H9 (cell line): ENCODE data around the gene EPHA2. TPM values are rescaled to one million over a fixed set of nuclear protein-coding genes. Genes with fewer than 3 reads are reported as not detected.

Source experiments
- DNase-seq: peaks from one replicate; pipeline ENCODE4 v3.0.0-alpha.2; 2017
- H2AFZ ChIP-seq: one replicate; pipeline ENCODE4 v1.6.1; 2013; ENCODE audit warnings: mild to moderate bottlenecking, low read length, control low read depth, moderate library complexity
- H2AK5ac ChIP-seq: 2 replicates; pipeline ENCODE4 v1.6.1; 2013; ENCODE audit warnings: low read length, control low read depth, mixed read lengths; ENCODE audit not compliant: insufficient read length
- H2BK120ac ChIP-seq: one replicate; pipeline ENCODE4 v1.6.1; 2013; ENCODE audit warnings: low read depth, mild to moderate bottlenecking, low read length, control low read depth, inconsistent platforms; ENCODE audit not compliant: poor library complexity, severe bottlenecking
- H2BK12ac ChIP-seq: 2 replicates; pipeline ENCODE4 v1.6.1; 2013; ENCODE audit warnings: low read length, control low read depth, mixed read lengths, low read depth; ENCODE audit not compliant: insufficient read length
- H2BK15ac ChIP-seq: 2 replicates; pipeline ENCODE4 v1.6.1; 2013; ENCODE audit warnings: low read depth, low read length, control low read depth
- H2BK20ac ChIP-seq: one replicate; pipeline ENCODE4 v1.6.1; 2013; ENCODE audit warnings: low read depth, mild to moderate bottlenecking, low read length, control low read depth, inconsistent platforms; ENCODE audit not compliant: poor library complexity, severe bottlenecking
- H2BK5ac ChIP-seq: 2 replicates; pipeline ENCODE4 v1.6.1; 2013; ENCODE audit warnings: low read length, control low read depth, mixed read lengths; ENCODE audit not compliant: insufficient read length
- H3K14ac ChIP-seq: 2 replicates; pipeline ENCODE4 v1.6.1; 2013; ENCODE audit warnings: low read length, control low read depth; ENCODE audit not compliant: insufficient read depth
- H3K18ac ChIP-seq: 2 replicates; pipeline ENCODE4 v1.6.1; 2013; ENCODE audit warnings: low read depth, mild to moderate bottlenecking, mixed read lengths, low read length, control low read depth; ENCODE audit not compliant: insufficient read length
- H3K23ac ChIP-seq: 2 replicates; pipeline ENCODE4 v1.6.1; 2013; ENCODE audit warnings: low read length, control low read depth, mixed read lengths, low read depth; ENCODE audit not compliant: insufficient read length
- H3K23me2 ChIP-seq: 2 replicates; pipeline ENCODE4 v1.6.1; 2013; ENCODE audit warnings: low read depth, mild to moderate bottlenecking, mixed read lengths, low read length, control low read depth; ENCODE audit not compliant: insufficient read length, poor library complexity, severe bottlenecking
- H3K27ac ChIP-seq: 2 replicates; pipeline ENCODE4 v1.5.1; 2013; ENCODE audit warnings: low read length, control low read depth, mixed read lengths, low read depth; ENCODE audit not compliant: insufficient read length
- H3K27me3 ChIP-seq: 2 replicates; pipeline ENCODE4 v1.6.1; 2013; ENCODE audit warnings: low read length, control low read depth, inconsistent platforms; ENCODE audit not compliant: insufficient read depth
- H3K4ac ChIP-seq: 2 replicates; pipeline ENCODE4 v1.6.1; 2013; ENCODE audit warnings: low read depth, mild to moderate bottlenecking, control low read depth, inconsistent platforms, low read length, moderate library complexity
- H3K4me1 ChIP-seq: 2 replicates; pipeline ENCODE4 v1.6.1; 2013; ENCODE audit warnings: low read length, control low read depth, inconsistent platforms; ENCODE audit not compliant: insufficient read depth
- H3K4me2 ChIP-seq: 2 replicates; pipeline ENCODE4 v1.6.1; 2013; ENCODE audit warnings: low read length, control low read depth, mixed read lengths; ENCODE audit not compliant: insufficient read length, insufficient read depth
- H3K56ac ChIP-seq: 2 replicates; pipeline ENCODE4 v1.6.1; 2013; ENCODE audit warnings: low read depth, mild to moderate bottlenecking, mixed read lengths, low read length, control low read depth; ENCODE audit not compliant: insufficient read length
- H3K79me1 ChIP-seq: 2 replicates; pipeline ENCODE4 v1.6.1; 2013; ENCODE audit warnings: low read depth, mild to moderate bottlenecking, moderate library complexity, low read length, control low read depth, inconsistent platforms; ENCODE audit not compliant: insufficient read depth, poor library complexity, severe bottlenecking
- H3K79me2 ChIP-seq: 2 replicates; pipeline ENCODE4 v1.6.1; 2013; ENCODE audit warnings: low read length, control low read depth, inconsistent platforms; ENCODE audit not compliant: insufficient read depth
- H3K9ac ChIP-seq: 2 replicates; pipeline ENCODE4 v1.6.1; 2013; ENCODE audit warnings: low read length, control low read depth, mixed read lengths; ENCODE audit not compliant: insufficient read length; ENCODE audit errors: extremely low read depth
- H3K9me3 ChIP-seq: one replicate; pipeline ENCODE4 v1.6.1; 2013; ENCODE audit warnings: low read depth, low read length, inconsistent platforms; ENCODE audit not compliant: control insufficient read depth
- H3T11ph ChIP-seq: one replicate; pipeline ENCODE4 v1.6.1; 2013; ENCODE audit warnings: mild to moderate bottlenecking, low read length, control low read depth, inconsistent platforms
- H4K20me1 ChIP-seq: one replicate; pipeline ENCODE4 v1.6.1; 2013; ENCODE audit not compliant: control insufficient read depth, insufficient read length, insufficient read depth
- H4K5ac ChIP-seq: 2 replicates; pipeline ENCODE4 v1.6.1; 2013; ENCODE audit warnings: low read depth, mild to moderate bottlenecking, mixed read lengths, low read length, control low read depth; ENCODE audit not compliant: insufficient read length
- H4K8ac ChIP-seq: replicated peaks from 2 replicates; pipeline ENCODE4 v1.6.1; 2013; ENCODE audit warnings: low read length, control low read depth, mixed read lengths, low read depth; ENCODE audit not compliant: insufficient read length
- H4K91ac ChIP-seq: 2 replicates; pipeline ENCODE4 v1.6.1; 2013; ENCODE audit warnings: low read depth, mild to moderate bottlenecking, moderate library complexity, mixed read lengths, low read length, control low read depth; ENCODE audit not compliant: insufficient read length
- H3K27ac Mint-ChIP-seq, 3 experiments: 2 replicates in 2 of 3; 3 replicates in 1 of 3; pipeline ENCODE4 v1.8.0; 2020 to 2021; ENCODE audit warnings: mixed read lengths in 3 of 3, mild to moderate bottlenecking in 1 of 3, moderate library complexity in 1 of 3
- H3K27me3 Mint-ChIP-seq: 2 replicates; pipeline ENCODE4 v1.8.0; 2021; ENCODE audit warnings: low read depth, mild to moderate bottlenecking, moderate library complexity, mixed read lengths
- H3K36me3 Mint-ChIP-seq, 3 experiments: 2 replicates in 2 of 3; 3 replicates in 1 of 3; pipeline ENCODE4 v1.8.0; 2020 to 2021; ENCODE audit warnings: low read depth in 3 of 3, mixed read lengths in 3 of 3; ENCODE audit not compliant: insufficient read depth in 1 of 3
- H3K4me1 Mint-ChIP-seq, 2 experiments: 2 replicates each; pipeline ENCODE4 v1.8.0; 2020; ENCODE audit warnings: mixed read lengths in 2 of 2
- H3K4me3 Mint-ChIP-seq, 2 experiments: 2 replicates in 1 of 2; 3 replicates in 1 of 2; pipeline ENCODE4 v1.8.0; 2020 to 2021; ENCODE audit warnings: mild to moderate bottlenecking in 2 of 2, mixed read lengths in 2 of 2, moderate library complexity in 1 of 2
- H3K9me3 Mint-ChIP-seq, 2 experiments: 2 replicates in 1 of 2; 3 replicates in 1 of 2; pipeline ENCODE4 v1.8.0; 2020; ENCODE audit warnings: mild to moderate bottlenecking in 2 of 2, mixed read lengths in 2 of 2, moderate library complexity in 1 of 2
- WGBS: extraction: QIAGEN DNeasy Blood & Tissue Kit; methylation state at CpG from one replicate; pipeline ENCODE4 v1.1.7; 2013; ENCODE audit warnings: missing lambda C conversion rate, low lambda C conversion rate, mixed read lengths; ENCODE audit not compliant: insufficient read length; ENCODE audit errors: extremely low coverage; 5-methylcytosine and 5-hydroxymethylcytosine counted together
- total RNA-seq: library from RNA; stranded (reverse); gene quantifications from 2 replicates; pipeline ENCODE4 v1.2.1, GENCODE V29; 2021
- TF ChIP-seq, protein P1 (sequence below): fragments of 200-600 bp; sonication (generic); conservative IDR thresholded peaks from 3 replicates; pipeline ENCODE4 v1.8.0; 2021; ENCODE audit warnings: antibody characterized with exemption, mild to moderate bottlenecking

Gene EPHA2
- total RNA-seq, 1 experiment from 2014 or later = 33.1 TPM

DNA sequence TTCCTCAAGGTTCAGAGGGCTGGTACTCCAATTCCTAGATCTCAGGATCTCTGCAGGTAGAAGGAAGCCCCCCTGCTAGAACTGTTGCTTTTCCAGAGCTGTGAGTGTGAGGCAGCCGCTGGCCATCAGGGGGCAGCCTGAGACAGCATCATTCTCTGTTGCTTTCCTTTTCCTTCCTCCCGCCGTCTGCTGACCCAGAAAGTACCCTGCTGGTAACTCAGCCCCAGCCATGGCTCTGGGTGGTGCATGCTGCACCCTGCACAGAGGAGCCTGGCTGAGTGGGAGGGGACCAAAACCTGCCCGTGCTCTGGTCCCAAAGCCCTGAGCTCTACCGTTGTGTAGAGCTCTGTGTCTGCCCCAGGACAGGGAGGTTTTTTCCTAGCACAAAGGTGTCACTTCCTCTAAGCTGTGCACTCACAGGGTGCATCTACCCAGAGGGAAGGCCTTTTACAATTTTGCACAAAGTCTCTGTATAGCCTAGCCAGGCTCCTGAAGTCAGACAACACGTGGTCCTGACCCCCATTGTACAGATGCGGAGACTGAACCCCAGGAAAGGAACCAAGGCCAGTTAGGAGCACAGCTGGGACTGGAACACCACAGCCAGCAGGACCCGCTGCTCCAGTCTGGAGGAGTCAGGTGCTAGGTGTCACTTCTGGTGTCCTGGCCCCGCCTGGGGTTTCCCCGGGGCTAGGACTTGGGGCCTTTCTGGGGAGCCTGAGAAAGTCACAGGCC is 76.8 kb downstream of the EPHA2 start:
- no peaks in the 10 kb centered on the region; a peak in 1 of 5 replicates for H3K9me3 Mint-ChIP-seq
- no peaks in the 10 kb centered on the region for H3K23me2 ChIP-seq
- H3K9me3 ChIP-seq = no peaks in the 10 kb centered on the region
- no peak overlapping the region for H3K56ac ChIP-seq
- H3K27ac Mint-ChIP-seq = peak overlapping the region in 1 of 3 experiments; percentile 70; a peak in 1 of 7 replicates
- no peak overlapping the region for H4K91ac ChIP-seq
- H2BK20ac ChIP-seq = no peak overlapping the region
- peaks cover 40% of the 10 kb centered on the region for H3K27me3 Mint-ChIP-seq
- TF ChIP-seq, protein P1, sequence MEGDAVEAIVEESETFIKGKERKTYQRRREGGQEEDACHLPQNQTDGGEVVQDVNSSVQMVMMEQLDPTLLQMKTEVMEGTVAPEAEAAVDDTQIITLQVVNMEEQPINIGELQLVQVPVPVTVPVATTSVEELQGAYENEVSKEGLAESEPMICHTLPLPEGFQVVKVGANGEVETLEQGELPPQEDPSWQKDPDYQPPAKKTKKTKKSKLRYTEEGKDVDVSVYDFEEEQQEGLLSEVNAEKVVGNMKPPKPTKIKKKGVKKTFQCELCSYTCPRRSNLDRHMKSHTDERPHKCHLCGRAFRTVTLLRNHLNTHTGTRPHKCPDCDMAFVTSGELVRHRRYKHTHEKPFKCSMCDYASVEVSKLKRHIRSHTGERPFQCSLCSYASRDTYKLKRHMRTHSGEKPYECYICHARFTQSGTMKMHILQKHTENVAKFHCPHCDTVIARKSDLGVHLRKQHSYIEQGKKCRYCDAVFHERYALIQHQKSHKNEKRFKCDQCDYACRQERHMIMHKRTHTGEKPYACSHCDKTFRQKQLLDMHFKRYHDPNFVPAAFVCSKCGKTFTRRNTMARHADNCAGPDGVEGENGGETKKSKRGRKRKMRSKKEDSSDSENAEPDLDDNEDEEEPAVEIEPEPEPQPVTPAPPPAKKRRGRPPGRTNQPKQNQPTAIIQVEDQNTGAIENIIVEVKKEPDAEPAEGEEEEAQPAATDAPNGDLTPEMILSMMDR = peak; percentile 94
- no CpG with 5 or more reads among the region's 10 CpGs for WGBS
- H4K20me1 ChIP-seq = no peaks in the 10 kb centered on the region
- H3K18ac ChIP-seq = no peak overlapping the region
- H3K79me1 ChIP-seq = no peaks in the 10 kb centered on the region
- no peak overlapping the region for H3K27ac ChIP-seq
- H3K36me3 Mint-ChIP-seq = no peaks in the 10 kb centered on the region
- no peak overlapping the region for H3T11ph ChIP-seq
- no peak overlapping the region for H2AFZ ChIP-seq
- no peak overlapping the region for H3K9ac ChIP-seq
- H3K4me3 Mint-ChIP-seq = no peak overlapping the region
- H3K23ac ChIP-seq = no peak overlapping the region
- H3K79me2 ChIP-seq = no peaks in the 10 kb centered on the region
- H4K8ac ChIP-seq = no peak overlapping the region
- peaks cover 13% of the 10 kb centered on the region in 2 experiments for H3K4me1 Mint-ChIP-seq
- no peak overlapping the region for H2BK12ac ChIP-seq
- peaks cover 4% of the 10 kb centered on the region; the same call in 1 of the 2 replicates for H3K27me3 ChIP-seq
- no peak overlapping the region for H2BK5ac ChIP-seq
- no peak overlapping the region for H3K4ac ChIP-seq
- H3K4me2 ChIP-seq = no peak overlapping the region
- H3K14ac ChIP-seq = no peak overlapping the region
- peak; percentile 88 for DNase-seq
- no peak overlapping the region for H2BK120ac ChIP-seq
- no peak overlapping the region for H4K5ac ChIP-seq
- no peak overlapping the region for H2AK5ac ChIP-seq
- no peak overlapping the region for H2BK15ac ChIP-seq
- no peaks in the 10 kb centered on the region for H3K4me1 ChIP-seq
